ENCODE measurements around the gene MGP. TPM values are rescaled to one million over a fixed set of nuclear protein-coding genes. Genes with fewer than 3 reads are reported as not detected.

The MGP gene
- total RNA-seq, 2 experiments from 2014 or later = 1.3 to 1.8 TPM

- no peaks in the 10 kb centered on the region for H3K4me1 ChIP-seq (ENCODE audit: insufficient read depth, low read length)
- CTCF ChIA-PET = interaction anchor here (0.6 kb wide), 1 partner anchor 16 kb away, joined by 3 read pairs; no protein-coding TSS in a partner anchor
- H3K27ac ChIP-seq (ENCODE audit: low read depth in 1 of 2, low read length in 2 of 2) = no peak overlapping the region
- Mint-ChIP-seq H3K27ac (no peak overlapping the region), H3K4me3 (no peak overlapping the region), H3K36me3 (ENCODE audit: low read depth) (peaks cover 39% of the 10 kb centered on the region), H3K9me3 (no peaks in the 10 kb centered on the region), H3K27me3 (no peaks in the 10 kb centered on the region), H3K4me1 (ENCODE audit: low read depth) (peaks cover 18% of the 10 kb centered on the region)
- DNase-seq (no peak), ATAC-seq (ENCODE audit: poor library complexity) (no peak)
- TF ChIP-seq, protein P1, sequence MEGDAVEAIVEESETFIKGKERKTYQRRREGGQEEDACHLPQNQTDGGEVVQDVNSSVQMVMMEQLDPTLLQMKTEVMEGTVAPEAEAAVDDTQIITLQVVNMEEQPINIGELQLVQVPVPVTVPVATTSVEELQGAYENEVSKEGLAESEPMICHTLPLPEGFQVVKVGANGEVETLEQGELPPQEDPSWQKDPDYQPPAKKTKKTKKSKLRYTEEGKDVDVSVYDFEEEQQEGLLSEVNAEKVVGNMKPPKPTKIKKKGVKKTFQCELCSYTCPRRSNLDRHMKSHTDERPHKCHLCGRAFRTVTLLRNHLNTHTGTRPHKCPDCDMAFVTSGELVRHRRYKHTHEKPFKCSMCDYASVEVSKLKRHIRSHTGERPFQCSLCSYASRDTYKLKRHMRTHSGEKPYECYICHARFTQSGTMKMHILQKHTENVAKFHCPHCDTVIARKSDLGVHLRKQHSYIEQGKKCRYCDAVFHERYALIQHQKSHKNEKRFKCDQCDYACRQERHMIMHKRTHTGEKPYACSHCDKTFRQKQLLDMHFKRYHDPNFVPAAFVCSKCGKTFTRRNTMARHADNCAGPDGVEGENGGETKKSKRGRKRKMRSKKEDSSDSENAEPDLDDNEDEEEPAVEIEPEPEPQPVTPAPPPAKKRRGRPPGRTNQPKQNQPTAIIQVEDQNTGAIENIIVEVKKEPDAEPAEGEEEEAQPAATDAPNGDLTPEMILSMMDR (IDR thresholded peaks at IDR 0.05) = no peak
- H3K27me3 ChIP-seq (ENCODE audit: control insufficient read depth in 1 of 2, insufficient read depth in 2 of 2, low read length in 2 of 2) = no peaks in the 10 kb centered on the region
- H3K4me3 ChIP-seq (ENCODE audit: low read length) = no peak overlapping the region
- H3K9me3 ChIP-seq (ENCODE audit: control insufficient read depth in 1 of 2, insufficient read depth in 1 of 2, low read length in 2 of 2) = no peaks in the 10 kb centered on the region
- H3K36me3 ChIP-seq (ENCODE audit: insufficient read depth, low read length) = peaks cover 4% of the 10 kb centered on the region
- POLR2A ChIA-PET = no interaction called here
- intact Hi-C loops (cut with DNase I, micrococcal nuclease) = no loop called here
Measured at GRCh38 chr12:14906114-14906513, 20.5 kb upstream of the MGP start.

DNA sequence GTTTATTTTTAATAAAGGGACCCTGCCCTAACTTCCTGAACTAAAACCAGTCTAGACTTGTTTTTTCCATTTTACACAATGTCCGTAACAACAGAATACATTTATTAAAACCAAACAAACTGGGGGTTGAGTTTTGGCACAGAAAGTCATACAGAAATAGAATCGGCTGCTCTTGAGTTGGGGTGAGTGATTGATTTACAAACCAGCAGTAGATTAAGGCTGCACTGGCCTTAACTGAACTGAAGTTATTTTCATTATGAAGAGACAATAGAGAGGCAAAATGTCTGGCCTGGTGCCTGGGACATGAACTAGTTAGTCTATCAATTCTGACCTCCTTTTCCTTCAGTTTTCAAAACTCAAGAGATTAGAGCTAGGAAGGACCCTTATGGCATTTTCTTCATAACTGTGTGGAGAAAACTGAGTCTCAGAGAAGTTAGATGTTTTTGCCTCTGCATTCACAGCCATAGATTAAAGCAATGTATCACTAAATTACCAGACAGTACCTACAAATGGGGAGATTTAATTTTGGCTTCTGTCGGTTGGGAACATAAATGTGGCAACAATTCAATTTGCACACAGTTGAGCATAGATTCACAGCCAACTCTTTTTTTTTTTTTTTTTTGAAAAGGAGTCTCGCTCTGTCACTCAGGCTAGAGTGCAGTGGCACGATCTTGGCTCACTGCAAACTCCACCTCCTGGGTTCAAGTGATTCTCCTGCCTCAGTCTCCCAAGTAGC is 19.8 kb upstream of the MGP start:
- ATAC-seq (ENCODE audit: poor library complexity) = no peak
- ChIA-PET CTCF (no interaction called here), POLR2A (no interaction called here)
- H3K4me3 ChIP-seq (ENCODE audit: low read length) = no peak overlapping the region
- TF ChIP-seq, protein P1 (IDR thresholded peaks at IDR 0.05) = no peak
- intact Hi-C loops (cut with DNase I, micrococcal nuclease) = no loop called here
- Mint-ChIP-seq H3K36me3 (ENCODE audit: low read depth) (peaks cover 32% of the 10 kb centered on the region), H3K27ac (no peak overlapping the region), H3K27me3 (no peaks in the 10 kb centered on the region), H3K9me3 (no peaks in the 10 kb centered on the region), H3K4me3 (no peak overlapping the region), H3K4me1 (ENCODE audit: low read depth) (peaks cover 18% of the 10 kb centered on the region)
- H3K27ac ChIP-seq (ENCODE audit: low read depth in 1 of 2, low read length in 2 of 2) = no peak overlapping the region
- no peaks in the 10 kb centered on the region for H3K36me3 ChIP-seq (ENCODE audit: insufficient read depth, low read length)
- no peaks in the 10 kb centered on the region for H3K4me1 ChIP-seq (ENCODE audit: insufficient read depth, low read length)
- H3K27me3 ChIP-seq (ENCODE audit: control insufficient read depth in 1 of 2, insufficient read depth in 2 of 2, low read length in 2 of 2) = no peaks in the 10 kb centered on the region
- no peaks in the 10 kb centered on the region for H3K9me3 ChIP-seq (ENCODE audit: control insufficient read depth in 1 of 2, insufficient read depth in 1 of 2, low read length in 2 of 2)
- no peak for DNase-seq

- Histone ChIP-seq H3K4me3 (ENCODE audit: low read length) (no peak overlapping the region), H3K27ac (ENCODE audit: low read depth in 1 of 2, low read length in 2 of 2) (no peak overlapping the region), H3K27me3 (ENCODE audit: control insufficient read depth in 1 of 2, insufficient read depth in 2 of 2, low read length in 2 of 2) (no peaks in the 10 kb centered on the region), H3K36me3 (ENCODE audit: insufficient read depth, low read length) (no peaks in the 10 kb centered on the region), H3K4me1 (ENCODE audit: insufficient read depth, low read length) (no peaks in the 10 kb centered on the region), H3K9me3 (ENCODE audit: control insufficient read depth in 1 of 2, insufficient read depth in 1 of 2, low read length in 2 of 2) (no peaks in the 10 kb centered on the region)
- no peak for DNase-seq
- Mint-ChIP-seq H3K4me1 (ENCODE audit: low read depth) (peaks cover 18% of the 10 kb centered on the region), H3K27ac (no peak overlapping the region), H3K9me3 (no peaks in the 10 kb centered on the region), H3K27me3 (no peaks in the 10 kb centered on the region), H3K36me3 (ENCODE audit: low read depth) (peaks cover 27% of the 10 kb centered on the region), H3K4me3 (no peak overlapping the region)
- ATAC-seq (ENCODE audit: poor library complexity) = no peak
- intact Hi-C loops (cut with DNase I, micrococcal nuclease) = no loop called here
- TF ChIP-seq, protein P1 (IDR thresholded peaks at IDR 0.05) = no peak
- ChIA-PET POLR2A (no interaction called here), CTCF (no interaction called here)
Measured at GRCh38 chr12:14904854-14905253, 19.2 kb upstream of the MGP start.
